ENCODE results near the gene MIOS. TPM values are rescaled to one million over a fixed set of nuclear protein-coding genes. Genes with fewer than 3 reads are reported as not detected.

MIOS gene
- total RNA-seq (2021) (38.8 to 43.9 TPM (median 41.3 TPM) in 3 replicates), Bru-seq, nascent RNA (percentile 93 among the genes with signal in this experiment)
- long read RNA-seq, experiment 1, transcript MIOS-202 (12 exons, 3,095 nt) = major isoform, 32 of 233 reads
- long read RNA-seq, experiment 1, transcript MIOS-201 (13 exons, 3,453 nt) = minor isoform, 23 of 233 reads
- long read RNA-seq, experiment 1, partial matches to known transcripts = 54 of 233 reads
- long read RNA-seq, experiment 1, other reads (novel, unspliced or antisense) = 117 of 233 reads
- long read RNA-seq, experiment 2, partial matches to known transcripts = 13 of 31 reads
- long read RNA-seq, experiment 2, other reads (novel, unspliced or antisense) = 16 of 31 reads
- long read RNA-seq, experiment 3, partial matches to known transcripts = 3 of 12 reads
- long read RNA-seq, experiment 3, other reads (novel, unspliced or antisense) = 6 of 12 reads

GRCh38 chr7:7566651-7567611 lies at the start of gene MIOS:
MIOS (plus strand) TSS chr7:7566884; CDS start chr7:7572476, 5,592 bp downstream.
- peaks cover 17% of the 10 kb centered on the region for H3K9me3 Mint-ChIP-seq
- H3K27ac Mint-ChIP-seq = no peak within 1 kb of the TSS
- H3K4me1 Mint-ChIP-seq = peaks cover 20% of the 10 kb centered on the region
- no peaks in the 10 kb centered on the region for H3K27me3 Mint-ChIP-seq (ENCODE audit: low read depth)
- CTCF ChIA-PET = interaction anchor here (0.5 kb wide), 1 partner anchor 337 kb away, joined by 3 read pairs; no protein-coding TSS in a partner anchor
- H3K4me3 Mint-ChIP-seq = peak within 1 kb of the TSS; percentile 80
- peak; percentile 79 for DNase-seq (ENCODE audit: low spot score)
- POLR2A ChIA-PET = interaction anchor here (1.8 kb wide), 1 partner anchor 14 kb away, joined by 4 read pairs; no protein-coding TSS in a partner anchor
- peaks cover 23% of the 10 kb centered on the region for H3K36me3 Mint-ChIP-seq
- peak; percentile 90 for ATAC-seq
- no peak for TF ChIP-seq ZNF512 (CRISPR knock-in tag; IDR thresholded peaks at IDR 0.05; ENCODE audit: borderline replicate concordance)
- peak; percentile 93 for TF ChIP-seq ZNF423 (CRISPR knock-in tag; IDR thresholded peaks at IDR 0.05)
- 0 out of 2 replicates have a peak, but pooled peaks have one; percentile 40 for TF ChIP-seq NR3C1 (CRISPR knock-in tag; conservative IDR thresholded peaks at IDR 0.05; ENCODE audit: low read depth)
- TF ChIP-seq TCF7 (CRISPR knock-in tag; IDR thresholded peaks at IDR 0.05; ENCODE audit: low read depth) = 0 out of 2 replicates have a peak, but pooled peaks have one; percentile 65
- TF ChIP-seq FOXP4 (CRISPR knock-in tag; IDR thresholded peaks at IDR 0.05) = peak; percentile 80
- peak; percentile 91 for TF ChIP-seq ETV6 (CRISPR knock-in tag; IDR thresholded peaks at IDR 0.05)
- peak; percentile 55 for TF ChIP-seq TEAD1 (CRISPR knock-in tag; IDR thresholded peaks at IDR 0.05)
- no peak for TF ChIP-seq NFE2L1 (CRISPR knock-in tag; IDR thresholded peaks at IDR 0.05)
- peak; percentile 78 for TF ChIP-seq SP1 (CRISPR knock-in tag; conservative IDR thresholded peaks at IDR 0.05)
- TF ChIP-seq ZNF121 (CRISPR knock-in tag; IDR thresholded peaks at IDR 0.05) = no peak
- no peak for TF ChIP-seq NR1H2 (CRISPR knock-in tag; IDR thresholded peaks at IDR 0.05)
- TF ChIP-seq ATF6 (CRISPR knock-in tag; IDR thresholded peaks at IDR 0.05) = no peak
- peak; percentile 74 for TF ChIP-seq E2F5 (CRISPR knock-in tag; IDR thresholded peaks at IDR 0.05)
- peak; percentile 50; the same call in 1 of the 2 replicates for TF ChIP-seq GABPB1 (CRISPR knock-in tag; IDR thresholded peaks at IDR 0.05)
- peak; percentile 56 for TF ChIP-seq USF2 (CRISPR knock-in tag; IDR thresholded peaks at IDR 0.05)
- peak; percentile 76; the same call in 1 of the 2 replicates for TF ChIP-seq HMGXB4 (CRISPR knock-in tag; IDR thresholded peaks at IDR 0.05)
- TF ChIP-seq STAT6 (CRISPR knock-in tag; conservative IDR thresholded peaks at IDR 0.05; ENCODE audit: low read depth) = peak; percentile 72; the same call in 1 of the 2 replicates
- TF ChIP-seq HMGA2 (CRISPR knock-in tag; IDR thresholded peaks at IDR 0.05) = no peak
- TF ChIP-seq RELA (CRISPR knock-in tag; IDR thresholded peaks at IDR 0.05; ENCODE audit: borderline replicate concordance) = no peak
- TF ChIP-seq JUN (CRISPR knock-in tag; IDR thresholded peaks at IDR 0.05) = 0 out of 2 replicates have a peak, but pooled peaks have one; percentile 35

Data from WTC11 (cell line).